Hepatocyte (in vitro differentiated cells): Measurements from ENCODE around the gene SPATS1. TPM values are rescaled to one million over a fixed set of nuclear protein-coding genes. Genes with fewer than 3 reads are reported as not detected.

Experiments used
- DNase-seq: peaks from one replicate; pipeline ENCODE4 v3.0.0-alpha.2; 2016; ENCODE audit warnings: low spot score
- H2AFZ ChIP-seq: fragments of 200-600 bp; sonication (generic); 2 replicates; pipeline ENCODE4 v1.6.0; 2016; ENCODE audit warnings: antibody characterized with exemption, mild to moderate bottlenecking
- H3K27ac ChIP-seq: fragments of 200-600 bp; sonication (generic); 2 replicates; pipeline ENCODE4 v1.5.1; 2016; ENCODE audit warnings: mild to moderate bottlenecking
- H3K27me3 ChIP-seq: fragments of 200-600 bp; sonication (generic); 2 replicates; pipeline ENCODE4 v1.6.1; 2016
- H3K36me3 ChIP-seq: fragments of 200-600 bp; sonication (generic); replicated peaks from 2 replicates; pipeline ENCODE4 v1.5.1; 2016; ENCODE audit warnings: low read depth; ENCODE audit not compliant: insufficient read depth
- H3K4me1 ChIP-seq: fragments of 200-600 bp; sonication (generic); 2 replicates; pipeline ENCODE4 v1.5.1; 2016; ENCODE audit warnings: mild to moderate bottlenecking, moderate library complexity; ENCODE audit not compliant: insufficient read depth
- H3K4me2 ChIP-seq: fragments of 200-600 bp; sonication (generic); 2 replicates; pipeline ENCODE4 v1.6.0; 2016
- H3K4me3 ChIP-seq: fragments of 200-600 bp; sonication (generic); 2 replicates; pipeline ENCODE4 v1.5.1; 2016; ENCODE audit warnings: mild to moderate bottlenecking
- H3K79me2 ChIP-seq: fragments of 200-600 bp; sonication (generic); 2 replicates; pipeline ENCODE4 v1.6.0; 2017; ENCODE audit warnings: mild to moderate bottlenecking
- H3K9me2 ChIP-seq: fragments of 200-600 bp; sonication (generic); replicated peaks from 2 replicates; pipeline ENCODE4 v1.6.0; 2017; ENCODE audit warnings: mild to moderate bottlenecking; ENCODE audit not compliant: insufficient read depth
- H3K9me3 ChIP-seq: fragments of 200-600 bp; sonication (generic); 2 replicates; pipeline ENCODE4 v1.5.1; 2016; ENCODE audit warnings: low read depth, mild to moderate bottlenecking
- H4K20me1 ChIP-seq: fragments of 200-600 bp; sonication (generic); 2 replicates; pipeline ENCODE4 v1.6.0; 2016; ENCODE audit warnings: mild to moderate bottlenecking; ENCODE audit not compliant: insufficient read depth, poor library complexity, severe bottlenecking
- EZH2 ChIP-seq: fragments of 200-600 bp; sonication (generic); IDR thresholded peaks from 2 replicates; pipeline ENCODE4 v1.6.1; 2016; ENCODE audit warnings: antibody characterized with exemption, mild to moderate bottlenecking, borderline replicate concordance
- EZH2phosphoT487 ChIP-seq: fragments of 200-600 bp; sonication (generic); IDR thresholded peaks from one replicate; pipeline ENCODE4 v1.6.1; 2018; ENCODE audit warnings: antibody characterized with exemption, mild to moderate bottlenecking, low read depth, moderate library complexity; ENCODE audit not compliant: unreplicated experiment, severe bottlenecking
- WGBS: methylation state at CpG from one replicate; pipeline ENCODE4 v1.1.6; 2016; ENCODE audit warnings: low lambda C conversion rate; ENCODE audit errors: missing lambda C conversion rate; 5-methylcytosine and 5-hydroxymethylcytosine counted together
- polyA plus RNA-seq: library from polyadenylated mRNA; unstranded; fragments of >200 nt; fragmentation: Nextera tagmentation; extraction: Ambion mirVana; gene quantifications from 2 replicates; pipeline ENCODE4 v1.2.1, GENCODE V29; 2016
- total RNA-seq: library from RNA; depleted of rRNA; stranded (reverse); fragments of >200 nt; gene quantifications from 2 replicates; pipeline ENCODE4 v1.2.3, GENCODE V29; 2014
- TF ChIP-seq, protein P1 (sequence below): fragments of 200-600 bp; sonication (generic); IDR thresholded peaks from 2 replicates; pipeline ENCODE4 v1.5.1; 2016; ENCODE audit warnings: antibody characterized with exemption, mild to moderate bottlenecking; ENCODE audit not compliant: poor library complexity

SPATS1 gene
- total and polyA plus RNA-seq, 2 experiments from 2014 or later = not detected

DNA sequence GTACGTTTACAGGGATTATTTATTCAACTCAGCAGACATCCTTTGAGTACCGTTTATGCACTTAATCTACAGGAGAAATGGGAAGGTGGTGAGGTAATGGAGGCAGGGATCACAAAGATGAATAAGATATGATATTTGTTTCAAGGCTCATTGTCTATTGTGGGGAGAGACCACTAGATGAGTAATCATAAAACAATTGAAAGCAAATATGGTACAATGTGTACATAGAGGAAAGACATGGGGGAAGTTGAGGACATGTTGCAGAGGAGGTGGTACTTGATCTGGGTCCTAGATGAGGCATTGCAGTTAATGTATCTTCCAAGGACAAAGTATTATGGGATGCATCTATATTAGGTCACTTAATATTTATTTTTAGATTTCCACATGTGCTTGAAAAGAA, 31.3 kb downstream of the SPATS1 start:
- Histone ChIP-seq H3K4me1 (no peaks in the 10 kb centered on the region), H4K20me1 (no peaks in the 10 kb centered on the region), H3K27ac (no peak overlapping the region), H3K9me2 (no peaks in the 10 kb centered on the region), H3K79me2 (no peaks in the 10 kb centered on the region), H2AFZ (no peak overlapping the region), H3K27me3 (no peaks in the 10 kb centered on the region), H3K9me3 (no peaks in the 10 kb centered on the region), H3K4me2 (no peak overlapping the region), H3K36me3 (no peaks in the 10 kb centered on the region), H3K4me3 (no peak overlapping the region)
- TF ChIP-seq, protein P1, sequence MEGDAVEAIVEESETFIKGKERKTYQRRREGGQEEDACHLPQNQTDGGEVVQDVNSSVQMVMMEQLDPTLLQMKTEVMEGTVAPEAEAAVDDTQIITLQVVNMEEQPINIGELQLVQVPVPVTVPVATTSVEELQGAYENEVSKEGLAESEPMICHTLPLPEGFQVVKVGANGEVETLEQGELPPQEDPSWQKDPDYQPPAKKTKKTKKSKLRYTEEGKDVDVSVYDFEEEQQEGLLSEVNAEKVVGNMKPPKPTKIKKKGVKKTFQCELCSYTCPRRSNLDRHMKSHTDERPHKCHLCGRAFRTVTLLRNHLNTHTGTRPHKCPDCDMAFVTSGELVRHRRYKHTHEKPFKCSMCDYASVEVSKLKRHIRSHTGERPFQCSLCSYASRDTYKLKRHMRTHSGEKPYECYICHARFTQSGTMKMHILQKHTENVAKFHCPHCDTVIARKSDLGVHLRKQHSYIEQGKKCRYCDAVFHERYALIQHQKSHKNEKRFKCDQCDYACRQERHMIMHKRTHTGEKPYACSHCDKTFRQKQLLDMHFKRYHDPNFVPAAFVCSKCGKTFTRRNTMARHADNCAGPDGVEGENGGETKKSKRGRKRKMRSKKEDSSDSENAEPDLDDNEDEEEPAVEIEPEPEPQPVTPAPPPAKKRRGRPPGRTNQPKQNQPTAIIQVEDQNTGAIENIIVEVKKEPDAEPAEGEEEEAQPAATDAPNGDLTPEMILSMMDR = no peak
- TF ChIP-seq EZH2phosphoT487 = no peak
- 71% methylated on average over 2 of the region's 2 CpGs for WGBS
- no peak for DNase-seq

DNA sequence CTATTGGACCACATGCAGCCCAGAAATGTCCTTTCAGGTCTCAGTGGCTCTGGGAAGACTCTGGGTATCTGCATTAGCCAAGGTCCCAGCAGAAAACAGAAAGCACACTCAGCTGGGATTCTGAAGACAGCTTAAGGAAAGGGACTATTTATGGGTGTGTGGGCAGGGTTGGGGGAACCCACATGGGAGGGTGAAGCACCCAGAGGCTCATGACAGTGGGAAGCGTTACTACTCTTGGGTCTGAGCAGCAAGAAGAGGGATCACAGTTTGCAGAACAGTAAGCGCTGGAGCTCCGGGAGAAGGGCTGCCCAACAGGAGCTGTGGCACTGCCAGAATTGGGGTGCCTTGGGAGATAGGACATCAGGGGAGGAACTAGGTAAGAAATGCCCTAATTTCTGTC, 32.6 kb downstream of the SPATS1 start:
- 98% methylated on average over 3 of the region's 3 CpGs for WGBS
- no peaks in the 10 kb centered on the region for H3K27me3 ChIP-seq
- H3K36me3 ChIP-seq = no peaks in the 10 kb centered on the region
- no peak overlapping the region for H3K27ac ChIP-seq
- H3K4me2 ChIP-seq = no peak overlapping the region
- TF ChIP-seq, protein P1 = no peak
- TF ChIP-seq EZH2phosphoT487 (no peak), EZH2 (no peak)
- H3K79me2 ChIP-seq = no peaks in the 10 kb centered on the region
- H3K9me3 ChIP-seq = no peaks in the 10 kb centered on the region
- no peaks in the 10 kb centered on the region for H3K4me1 ChIP-seq
- DNase-seq = no peak
- no peak overlapping the region for H2AFZ ChIP-seq
- no peaks in the 10 kb centered on the region for H4K20me1 ChIP-seq
- H3K9me2 ChIP-seq = no peaks in the 10 kb centered on the region
- no peak overlapping the region for H3K4me3 ChIP-seq

DNA sequence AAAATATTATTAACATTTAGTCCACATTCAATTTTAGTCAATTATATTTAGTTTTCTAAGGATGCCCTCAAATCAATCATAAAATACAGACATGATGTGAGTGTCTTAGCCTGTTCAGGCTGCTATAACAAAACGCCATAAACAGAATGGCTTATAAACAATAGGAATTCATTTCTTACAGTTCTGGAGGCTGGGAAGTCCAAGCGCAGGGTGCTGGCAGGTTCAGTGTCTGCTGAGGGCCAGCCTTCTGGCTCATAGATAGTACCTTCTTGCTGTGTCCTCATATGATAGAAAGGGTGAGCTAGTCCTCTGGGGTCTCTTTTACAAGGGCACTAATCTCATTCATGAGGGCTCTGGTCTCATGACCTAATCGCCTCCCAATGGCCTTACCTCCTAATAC, 35.0 kb downstream of the SPATS1 start:
- Histone ChIP-seq H4K20me1 (no peaks in the 10 kb centered on the region), H3K9me2 (no peaks in the 10 kb centered on the region), H3K27ac (no peak overlapping the region), H3K4me1 (no peaks in the 10 kb centered on the region), H2AFZ (no peak overlapping the region), H3K79me2 (no peaks in the 10 kb centered on the region), H3K36me3 (no peaks in the 10 kb centered on the region), H3K4me2 (no peak overlapping the region), H3K27me3 (no peaks in the 10 kb centered on the region), H3K9me3 (no peaks in the 10 kb centered on the region), H3K4me3 (no peak overlapping the region)
- WGBS = 83% methylated on average over 3 of the region's 3 CpGs
- TF ChIP-seq EZH2 = no peak
- TF ChIP-seq, protein P1 = no peak
- no peak for TF ChIP-seq EZH2phosphoT487
- no peak for DNase-seq

DNA sequence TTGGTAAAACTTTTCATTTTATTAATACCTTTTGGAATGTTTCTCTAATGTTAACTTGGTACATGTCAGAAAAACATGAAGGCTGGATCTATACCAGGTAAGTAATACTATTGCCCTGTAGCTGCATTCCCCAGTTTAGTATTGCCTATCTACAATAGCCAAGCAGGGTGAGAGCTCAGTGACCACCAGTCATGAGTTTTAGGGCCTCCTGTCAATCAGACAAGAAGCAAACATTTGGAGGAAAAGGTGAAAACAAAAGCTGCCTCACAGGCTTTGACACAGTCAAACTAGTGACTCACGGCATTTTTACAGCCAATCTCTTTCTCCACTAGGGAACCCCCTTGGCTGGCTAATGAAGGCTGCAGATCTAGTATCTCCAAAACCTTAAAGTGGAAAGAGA, 35.5 kb downstream of the SPATS1 start:
- no peaks in the 10 kb centered on the region for H3K9me3 ChIP-seq
- H3K36me3 ChIP-seq = no peaks in the 10 kb centered on the region
- 59% methylated on average over 1 of the region's 1 CpG for WGBS
- TF ChIP-seq EZH2phosphoT487 (no peak), EZH2 (no peak)
- TF ChIP-seq, protein P1 = no peak
- H3K27me3 ChIP-seq = no peaks in the 10 kb centered on the region
- no peaks in the 10 kb centered on the region for H3K9me2 ChIP-seq
- no peaks in the 10 kb centered on the region for H3K79me2 ChIP-seq
- H2AFZ ChIP-seq = no peak overlapping the region
- no peak for DNase-seq
- no peak overlapping the region for H3K4me3 ChIP-seq
- H4K20me1 ChIP-seq = no peaks in the 10 kb centered on the region
- no peak overlapping the region for H3K27ac ChIP-seq
- no peaks in the 10 kb centered on the region for H3K4me1 ChIP-seq
- H3K4me2 ChIP-seq = no peak overlapping the region
